Activated CD4-positive, alpha-beta T cell treated with anti-CD3 and anti-CD28 coated beads, Interleukin-2, Interleukin-4, amounts not matched to agents 100 ng/mL and 50 ng/mL, durations not matched to agents 16 hours and 8 hours (primary cell): Measurements from ENCODE around the gene PIP4P1.
"Not testable (repeated sequence)": the region's sequence is repeated elsewhere in the genome, so short reads cannot be mapped to it uniquely, and the experiment has no call there.

Experiments
- DNase-seq: peaks from one replicate; pipeline ENCODE4 v3.0.0-alpha.2; 2020; ENCODE audit warnings: low spot score

Gene PIP4P1

GRCh38 chr14:20476776-20477175, 15.5 kb upstream of the PIP4P1 start:
- DNase-seq, result no peak

DNA sequence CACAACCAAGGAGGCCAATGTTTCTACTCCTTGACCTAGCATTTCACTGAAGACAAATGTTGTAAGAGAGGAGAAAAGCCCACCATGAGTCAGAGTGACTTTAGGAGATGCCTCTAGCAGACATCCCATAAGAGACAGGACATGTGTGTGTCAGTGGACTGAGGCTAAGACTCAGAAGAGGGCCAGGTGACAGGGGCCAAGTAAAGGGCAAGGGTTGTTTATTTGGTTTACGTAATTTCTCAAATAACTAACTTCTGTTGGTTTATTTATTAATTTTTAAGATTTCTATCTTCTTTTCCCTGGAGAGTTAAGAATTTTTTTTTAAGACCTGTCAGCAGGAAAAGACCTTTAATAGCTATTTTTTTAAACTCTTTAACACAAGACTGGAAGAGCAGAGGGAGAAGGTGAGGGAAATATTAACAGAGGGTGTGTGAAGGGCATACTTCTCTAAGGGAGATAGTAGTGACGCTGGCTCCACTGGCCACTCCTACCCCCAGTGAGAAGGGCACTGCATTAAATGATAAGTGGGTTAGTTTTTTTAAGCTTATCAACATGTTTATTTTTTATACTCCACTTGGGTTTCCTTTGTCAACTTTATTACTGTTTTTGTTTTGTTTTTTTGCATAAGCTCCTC, 11.4 kb upstream of the PIP4P1 start:
- no peak for DNase-seq

- DNase-seq, result no peak
Measured at GRCh38 chr14:20470603-20470901, 9.3 kb upstream of the PIP4P1 start.

DNA sequence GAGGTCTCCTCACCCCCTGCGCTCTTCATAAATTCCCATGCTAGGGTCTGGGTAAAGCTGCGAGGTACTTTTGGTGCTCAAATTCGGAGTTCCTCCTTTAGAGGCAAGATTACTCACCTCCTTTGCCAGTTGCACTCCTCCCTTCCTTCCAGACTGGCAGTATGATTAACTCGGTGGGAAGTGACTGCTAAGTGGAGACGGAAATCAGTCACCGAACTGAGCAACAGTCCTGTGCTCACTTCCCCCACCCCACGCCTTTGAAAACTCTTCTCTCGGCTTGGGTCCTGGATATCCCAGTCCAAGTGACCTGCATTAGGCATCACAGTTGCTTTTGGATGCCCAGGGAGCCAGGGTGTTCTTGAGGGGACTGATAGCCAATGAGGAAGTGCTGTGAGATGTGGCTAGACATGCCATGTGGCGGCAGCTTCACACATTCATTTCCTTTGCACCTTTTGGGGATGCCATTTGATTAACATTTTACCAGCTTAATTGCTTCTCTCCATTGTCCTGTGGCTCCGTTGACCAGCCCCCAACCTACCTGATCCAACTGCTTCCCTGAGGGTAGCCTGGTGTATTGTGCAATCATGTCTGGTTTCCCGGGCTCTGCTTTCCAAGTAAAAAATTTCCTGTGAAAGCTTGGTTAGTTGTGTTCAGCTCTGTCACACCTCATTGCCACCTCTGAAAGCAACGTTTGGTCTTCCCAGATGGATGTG, 8.8 kb upstream of the PIP4P1 start:
- DNase-seq, result peak; percentile 84

- DNase-seq, result peak; percentile 96
Measured at GRCh38 chr14:20469242-20469889, 8.1 kb upstream of the PIP4P1 start, which contains the start of gene PNP. PNP (plus strand) TSS chr14:20469406; CDS start chr14:20469525, 119 bp downstream.

- DNase-seq, result no peak
Measured at GRCh38 chr14:20468764-20469241, 7.6 kb upstream of the PIP4P1 start.

- peak; percentile 27 for DNase-seq
Measured at GRCh38 chr14:20460458-20461224, 593 bp downstream of the PIP4P1 start.

DNA sequence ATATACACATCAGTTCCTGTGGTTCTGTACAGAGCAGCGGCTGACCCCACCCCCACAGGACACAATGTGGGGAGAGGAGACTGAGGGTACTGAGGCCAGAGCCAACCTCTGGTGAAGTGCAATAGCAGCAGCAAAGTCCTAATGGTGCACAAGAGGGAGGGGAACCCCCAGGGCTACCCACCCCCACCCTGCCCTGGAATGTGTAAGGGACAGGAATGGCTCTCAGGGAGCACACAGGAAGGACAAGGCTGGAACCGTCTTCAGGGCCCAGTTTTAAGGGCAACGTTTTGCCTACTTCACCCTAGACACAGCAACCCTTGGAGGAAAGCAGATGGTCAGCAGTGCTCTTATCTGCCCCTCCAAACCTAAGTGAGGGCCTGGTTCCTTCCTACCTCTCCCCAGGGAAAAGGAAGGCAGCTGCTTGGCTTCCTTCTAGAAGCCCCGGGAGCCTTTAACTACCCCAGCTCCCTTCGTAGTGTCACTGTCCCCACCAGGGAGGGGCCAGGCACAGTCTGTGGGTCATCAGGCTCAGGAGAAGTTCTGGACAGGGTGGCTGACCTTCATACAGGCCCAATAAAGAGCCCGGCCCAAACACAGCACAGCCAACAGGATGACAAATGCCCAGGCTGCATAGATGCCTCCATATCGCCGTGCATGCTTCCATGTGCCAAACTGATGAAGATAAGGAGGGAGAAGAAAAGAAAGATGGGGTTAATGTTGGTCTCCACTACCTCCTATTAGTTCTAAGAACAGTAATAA, 3.0 kb downstream of the PIP4P1 start:
- DNase-seq, result no peak

DNA sequence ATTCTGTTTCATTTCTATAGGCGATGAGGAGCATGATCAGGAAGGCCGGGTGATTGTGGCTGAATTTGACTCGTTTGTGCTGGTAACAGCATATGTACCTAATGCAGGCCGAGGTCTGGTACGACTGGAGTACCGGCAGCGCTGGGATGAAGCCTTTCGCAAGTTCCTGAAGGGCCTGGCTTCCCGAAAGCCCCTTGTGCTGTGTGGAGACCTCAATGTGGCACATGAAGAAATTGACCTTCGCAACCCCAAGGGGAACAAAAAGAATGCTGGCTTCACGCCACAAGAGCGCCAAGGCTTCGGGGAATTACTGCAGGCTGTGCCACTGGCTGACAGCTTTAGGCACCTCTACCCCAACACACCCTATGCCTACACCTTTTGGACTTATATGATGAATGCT, 4.3 kb downstream of the PIP4P1 start:
- DNase-seq, result no peak

DNA sequence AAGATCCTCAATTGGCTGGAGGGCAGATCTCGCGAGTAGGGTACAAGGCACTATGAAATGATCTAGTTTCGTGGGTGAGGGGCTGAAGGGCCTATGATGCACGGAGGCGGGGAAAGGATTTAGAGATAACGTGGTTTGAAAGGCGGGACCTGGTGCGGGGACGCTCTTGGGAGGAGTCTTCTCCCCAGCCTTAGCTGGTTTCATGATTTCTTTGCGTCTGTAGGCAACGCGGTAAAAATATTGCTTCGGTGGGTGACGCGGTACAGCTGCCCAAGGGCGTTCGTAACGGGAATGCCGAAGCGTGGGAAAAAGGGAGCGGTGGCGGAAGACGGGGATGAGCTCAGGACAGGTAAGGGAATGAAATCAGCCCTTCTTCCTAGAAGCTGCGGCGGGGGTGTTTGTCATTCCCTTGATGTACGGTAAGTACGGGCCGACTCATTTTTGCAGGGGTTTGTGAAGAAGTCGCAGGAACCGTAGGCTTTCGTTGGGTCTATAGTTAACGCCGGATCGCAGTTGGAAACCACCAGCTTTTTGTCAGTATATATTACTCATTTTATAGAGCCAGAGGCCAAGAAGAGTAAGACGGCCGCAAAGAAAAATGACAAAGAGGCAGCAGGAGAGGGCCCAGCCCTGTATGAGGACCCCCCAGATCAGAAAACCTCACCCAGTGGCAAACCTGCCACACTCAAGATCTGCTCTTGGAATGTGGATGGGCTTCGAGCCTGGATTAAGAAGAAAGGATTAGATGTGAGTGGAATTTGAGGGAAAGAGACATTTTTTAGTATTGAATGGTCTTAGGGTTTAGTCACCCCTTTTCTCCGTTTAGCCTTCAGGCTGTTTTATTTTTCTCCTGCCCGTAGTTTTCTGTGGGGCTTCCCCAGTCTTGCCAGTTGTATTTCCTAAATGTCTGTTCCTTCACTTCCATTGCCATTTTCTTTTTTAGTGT, 5.6 kb downstream of the PIP4P1 start:
- DNase-seq, result no peak

GRCh38 chr14:20454516-20455354, 6.5 kb downstream of the PIP4P1 start, which contains the start of the genes APEX1 and OSGEP:
APEX1 (plus strand) TSS chr14:20455226; CDS start chr14:20455646, 420 bp downstream.
OSGEP (minus strand) TSS chr14:20454812; CDS start chr14:20454683, 129 bp downstream.
- peak; percentile 99 for DNase-seq

DNA sequence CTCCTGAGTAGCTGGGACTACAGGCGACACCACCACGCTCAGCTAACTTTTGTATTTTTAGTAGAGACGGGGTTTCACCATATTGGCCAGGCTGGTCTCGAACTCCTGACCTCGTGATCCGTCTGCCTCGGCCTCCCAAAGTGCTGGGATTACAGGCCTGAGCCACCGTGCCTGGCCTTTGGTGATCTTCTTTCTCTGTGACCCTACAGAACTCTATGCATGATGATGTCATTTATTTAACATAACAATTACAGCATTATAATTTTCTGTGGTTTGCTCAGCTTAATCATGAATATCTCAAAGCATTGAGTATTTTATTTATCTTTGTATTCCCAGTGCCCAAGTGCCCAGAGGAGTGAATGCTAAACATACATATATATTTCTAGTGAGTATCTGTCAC, 8.4 kb downstream of the PIP4P1 start:
- DNase-seq, result not testable (repeated sequence)

GRCh38 chr14:20446889-20447288, 14.3 kb downstream of the PIP4P1 start:
- no peak for DNase-seq

GRCh38 chr14:20443650-20444049, 17.6 kb downstream of the PIP4P1 start:
- not testable (repeated sequence) for DNase-seq

GRCh38 chr14:20441461-20441860, 19.8 kb downstream of the PIP4P1 start:
- DNase-seq, result no peak

DNA sequence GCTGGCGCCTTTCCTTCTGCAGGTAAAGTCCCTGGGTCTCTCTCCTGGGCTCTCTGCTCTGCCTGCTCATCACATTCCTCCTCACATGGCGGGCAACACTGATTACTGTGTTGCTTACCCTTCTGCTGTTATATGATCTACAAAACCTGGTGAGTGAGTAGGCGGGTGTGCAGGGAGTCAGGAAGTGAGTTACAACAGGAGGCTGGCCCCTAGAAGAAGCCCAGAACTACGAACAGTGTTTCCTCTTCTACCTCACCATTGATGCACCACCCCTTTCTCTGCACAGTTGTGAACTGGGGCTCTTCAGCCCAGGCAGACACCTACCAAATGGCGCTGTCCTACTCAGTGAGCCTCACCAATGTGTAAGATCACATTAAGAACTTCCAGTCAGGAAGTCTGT, 20.4 kb downstream of the PIP4P1 start:
- DNase-seq, result peak; percentile 30

DNA sequence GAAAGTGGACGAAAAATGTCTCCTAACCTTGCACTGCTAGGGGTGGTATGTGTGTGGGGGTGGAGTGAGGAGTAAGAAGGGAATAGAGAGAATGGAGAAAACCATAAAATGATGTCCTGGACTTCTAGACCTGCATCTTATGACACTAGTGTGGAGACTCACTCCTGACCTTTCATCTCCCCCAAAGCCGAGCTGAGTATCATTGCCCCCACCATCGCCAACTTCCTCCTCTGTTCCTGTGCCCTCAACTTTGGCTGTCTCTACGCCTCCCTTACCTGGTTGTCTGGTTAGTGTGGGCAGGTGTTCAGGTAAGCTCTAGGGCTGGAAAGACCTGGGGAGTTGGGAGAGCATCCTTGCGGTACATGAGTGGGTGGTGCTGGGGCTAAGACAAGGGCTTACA, 20.8 kb downstream of the PIP4P1 start:
- no peak for DNase-seq

- no peak for DNase-seq
Measured at GRCh38 chr14:20438664-20439063, 22.6 kb downstream of the PIP4P1 start.

DNA sequence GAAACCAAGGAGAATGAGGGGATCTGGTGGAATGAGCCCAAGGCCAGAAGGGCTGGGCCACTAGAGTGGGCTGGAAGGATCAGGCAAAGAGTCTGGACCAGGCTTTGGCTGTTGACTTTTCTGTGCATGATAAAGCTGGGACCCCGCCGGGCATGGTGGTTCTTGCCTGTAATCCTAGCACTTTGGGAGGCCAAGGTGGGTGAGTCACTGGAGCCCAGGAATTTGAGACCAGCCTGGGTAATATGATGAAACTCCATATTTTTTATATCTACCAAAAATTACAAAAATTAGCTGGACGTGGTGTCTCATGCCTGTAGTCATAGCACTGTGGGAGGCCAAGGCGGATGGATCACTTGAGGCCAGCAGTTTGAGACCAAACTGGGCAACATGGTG, 24.9 kb downstream of the PIP4P1 start:
- no peak for DNase-seq
